ENCODE measurements around the gene WDR7. TPM values are rescaled to one million over a fixed set of nuclear protein-coding genes. Genes with fewer than 3 reads are reported as not detected.

WDR7 gene
- total RNA-seq, 6 donors from 2014 or later, result 17.8 to 58.7 (median 26.7) TPM

DNA sequence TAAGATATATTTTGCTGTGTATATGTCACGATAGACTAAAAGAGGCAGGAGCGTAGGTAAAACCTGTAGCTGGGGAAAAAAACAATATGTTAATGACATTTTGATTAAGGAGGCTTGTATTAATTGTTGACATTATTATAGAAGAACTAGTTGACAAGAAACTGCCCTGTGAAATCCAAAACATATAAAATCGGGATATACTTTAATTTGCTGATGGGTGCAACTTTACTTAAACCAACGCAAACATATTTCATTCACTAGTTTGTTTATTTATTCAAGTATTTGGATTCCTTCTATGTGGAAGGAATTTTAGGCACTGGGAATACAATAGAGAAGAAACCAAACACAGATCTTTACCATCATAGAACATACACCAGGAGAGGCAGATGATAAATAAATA is 8.0 kb downstream of the WDR7 start:
- Histone ChIP-seq H3K27me3 (no peaks in the 10 kb centered on the region), H3K4me1 (no peaks in the 10 kb centered on the region), H3K27ac (no peak overlapping the region), H3K9me3 (no peaks in the 10 kb centered on the region), H3K4me3 (no peak overlapping the region), H3K36me3 (no peaks in the 10 kb centered on the region)
- DNase-seq, result no peak
- TF ChIP-seq POLR2A (IDR thresholded peaks at IDR 0.05) (no peak), POLR2AphosphoS5 (IDR thresholded peaks at IDR 0.05) (no peak)
- TF ChIP-seq, protein P1, sequence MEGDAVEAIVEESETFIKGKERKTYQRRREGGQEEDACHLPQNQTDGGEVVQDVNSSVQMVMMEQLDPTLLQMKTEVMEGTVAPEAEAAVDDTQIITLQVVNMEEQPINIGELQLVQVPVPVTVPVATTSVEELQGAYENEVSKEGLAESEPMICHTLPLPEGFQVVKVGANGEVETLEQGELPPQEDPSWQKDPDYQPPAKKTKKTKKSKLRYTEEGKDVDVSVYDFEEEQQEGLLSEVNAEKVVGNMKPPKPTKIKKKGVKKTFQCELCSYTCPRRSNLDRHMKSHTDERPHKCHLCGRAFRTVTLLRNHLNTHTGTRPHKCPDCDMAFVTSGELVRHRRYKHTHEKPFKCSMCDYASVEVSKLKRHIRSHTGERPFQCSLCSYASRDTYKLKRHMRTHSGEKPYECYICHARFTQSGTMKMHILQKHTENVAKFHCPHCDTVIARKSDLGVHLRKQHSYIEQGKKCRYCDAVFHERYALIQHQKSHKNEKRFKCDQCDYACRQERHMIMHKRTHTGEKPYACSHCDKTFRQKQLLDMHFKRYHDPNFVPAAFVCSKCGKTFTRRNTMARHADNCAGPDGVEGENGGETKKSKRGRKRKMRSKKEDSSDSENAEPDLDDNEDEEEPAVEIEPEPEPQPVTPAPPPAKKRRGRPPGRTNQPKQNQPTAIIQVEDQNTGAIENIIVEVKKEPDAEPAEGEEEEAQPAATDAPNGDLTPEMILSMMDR (IDR thresholded peaks at IDR 0.05), result no peak
- WGBS, 2 donors, result 93 to 95% methylated on average over 4 of the region's 4 CpGs
- no peak for ATAC-seq (ENCODE audit: low FRiP score in 2 of 2)

DNA sequence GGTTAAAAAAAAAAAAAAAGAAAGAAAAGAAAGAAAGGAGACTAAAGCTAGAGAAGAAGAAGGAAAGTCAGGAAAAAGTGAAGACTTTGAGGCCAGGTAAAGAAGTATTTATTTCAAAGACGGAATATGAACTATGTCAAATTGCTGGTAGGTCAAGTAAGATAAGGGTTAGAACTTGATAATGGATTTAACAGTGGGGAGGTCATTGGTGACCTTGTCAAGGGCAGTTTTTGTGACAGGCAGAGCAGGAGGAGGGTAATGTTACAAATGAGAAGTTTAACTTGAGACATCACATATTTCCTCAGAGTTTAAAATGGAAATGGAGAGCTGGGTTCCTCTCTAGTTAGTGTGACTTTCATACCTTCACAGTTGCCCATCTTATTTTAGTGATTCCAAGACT is 9.5 kb downstream of the WDR7 start:
- WGBS, 2 donors, result 96 to 100% methylated on average over 1 of the region's 1 CpG
- H3K27ac ChIP-seq, result no peak overlapping the region
- DNase-seq, result no peak

DNA sequence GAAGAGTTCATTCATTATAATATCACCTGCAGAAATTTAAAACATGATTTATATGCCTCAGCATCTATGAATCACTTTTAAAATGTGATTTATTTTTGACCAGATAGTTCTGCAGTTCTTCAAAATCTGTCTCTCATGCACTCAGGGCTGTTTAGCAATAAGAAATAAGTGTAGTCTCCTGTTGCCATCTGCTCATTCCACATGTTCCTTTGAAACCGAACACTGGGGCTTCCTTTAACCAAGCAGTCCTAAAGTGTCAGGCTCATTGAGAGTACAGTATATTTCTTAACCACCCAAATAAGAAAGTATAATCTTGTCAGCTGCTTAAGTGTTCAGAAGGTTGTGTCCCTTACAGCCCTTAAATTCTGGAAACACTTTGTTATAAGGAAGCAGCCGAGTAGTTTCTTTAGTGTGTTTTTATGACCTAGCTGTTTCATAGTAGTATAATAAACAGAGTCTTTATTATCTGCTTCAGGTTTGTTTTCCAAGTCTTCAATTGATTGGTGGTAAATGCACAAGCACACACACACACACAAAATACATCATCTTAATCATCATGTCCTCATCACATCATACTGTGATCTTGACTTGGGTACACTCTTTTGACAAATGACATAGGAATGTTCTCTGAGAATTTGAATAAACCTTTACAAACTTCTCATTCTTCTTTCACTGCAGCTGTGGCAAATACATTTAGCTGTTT is 10.4 kb downstream of the WDR7 start:
- H3K4me1 ChIP-seq, result no peaks in the 10 kb centered on the region
- ATAC-seq (ENCODE audit: low FRiP score in 2 of 2) (no peak), DNase-seq (no peak)
- no peaks in the 10 kb centered on the region for H3K36me3 ChIP-seq
- WGBS, 2 donors, result 44 to 50% methylated on average over 2 of the region's 2 CpGs
- no peak overlapping the region for H3K4me3 ChIP-seq
- no peaks in the 10 kb centered on the region for H3K27me3 ChIP-seq
- no peaks in the 10 kb centered on the region for H3K9me3 ChIP-seq
- no peak for TF ChIP-seq POLR2A (IDR thresholded peaks at IDR 0.05)
- TF ChIP-seq EP300 (IDR thresholded peaks at IDR 0.05), result no peak
- TF ChIP-seq, protein P1 (IDR thresholded peaks at IDR 0.05), result no peak
- TF ChIP-seq POLR2AphosphoS5 (IDR thresholded peaks at IDR 0.05), result no peak
- no peak overlapping the region for H3K27ac ChIP-seq

More for the DNA sequence above, 9.5 kb downstream of the WDR7 start:
- H3K4me3 ChIP-seq, result no peak overlapping the region
- no peaks in the 10 kb centered on the region for H3K9me3 ChIP-seq
- TF ChIP-seq POLR2A (IDR thresholded peaks at IDR 0.05) (no peak), POLR2AphosphoS5 (IDR thresholded peaks at IDR 0.05) (no peak), EP300 (IDR thresholded peaks at IDR 0.05) (no peak)
- TF ChIP-seq, protein P1 (IDR thresholded peaks at IDR 0.05), result no peak
- H3K4me1 ChIP-seq, result no peaks in the 10 kb centered on the region
- no peaks in the 10 kb centered on the region for H3K27me3 ChIP-seq
- ATAC-seq (ENCODE audit: low FRiP score in 2 of 2), result no peak
- H3K36me3 ChIP-seq, result no peaks in the 10 kb centered on the region

DNA sequence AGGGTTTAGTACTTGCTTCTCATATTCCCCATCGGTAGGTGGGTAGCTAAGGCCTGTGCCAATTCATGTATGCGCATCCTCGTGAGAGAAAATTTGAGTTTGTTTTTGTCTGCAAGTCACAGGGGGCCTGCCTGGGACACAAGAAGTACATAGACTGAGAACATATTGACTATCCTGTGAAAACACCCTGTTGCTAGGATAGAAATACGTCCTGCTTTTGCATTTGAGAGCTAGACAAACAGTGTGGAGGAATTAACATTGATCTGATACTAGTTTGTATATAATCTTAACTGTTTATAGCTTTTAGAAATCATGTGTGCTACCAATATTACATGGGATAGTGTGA is 10.9 kb downstream of the WDR7 start:
- H3K27me3 ChIP-seq, result no peaks in the 10 kb centered on the region
- no peak overlapping the region for H3K4me3 ChIP-seq
- 41 to 48% methylated on average over 4 of the region's 4 CpGs for WGBS, 2 donors
- ATAC-seq (ENCODE audit: low FRiP score in 2 of 2) (no peak), DNase-seq (no peak)
- no peaks in the 10 kb centered on the region for H3K9me3 ChIP-seq
- no peak overlapping the region for H3K27ac ChIP-seq
- no peaks in the 10 kb centered on the region for H3K4me1 ChIP-seq
- H3K36me3 ChIP-seq, result no peaks in the 10 kb centered on the region
- TF ChIP-seq POLR2A (IDR thresholded peaks at IDR 0.05) (no peak), EP300 (IDR thresholded peaks at IDR 0.05) (no peak), POLR2AphosphoS5 (IDR thresholded peaks at IDR 0.05) (no peak)
- TF ChIP-seq, protein P1 (IDR thresholded peaks at IDR 0.05), result no peak

DNA sequence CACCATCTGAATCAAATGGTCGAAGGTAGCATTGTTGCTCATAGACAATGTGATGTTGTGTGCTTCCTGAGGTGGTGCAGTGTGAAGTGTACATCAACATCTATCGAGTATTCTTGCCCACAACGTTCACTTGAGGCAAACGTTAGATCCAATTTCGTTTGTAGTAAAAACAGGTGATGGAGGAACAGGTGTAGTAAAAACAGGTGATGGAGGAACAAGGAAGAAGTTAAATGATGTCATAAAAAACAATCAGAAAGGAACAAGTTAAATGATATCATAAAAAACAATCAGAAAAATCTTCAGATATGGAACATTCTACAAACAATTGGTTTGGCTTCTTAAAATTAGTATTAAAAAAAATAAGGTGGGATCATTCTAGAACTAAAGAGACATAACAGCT is 11.3 kb downstream of the WDR7 start:
- no peak overlapping the region for H3K27ac ChIP-seq
- H3K27me3 ChIP-seq, result no peaks in the 10 kb centered on the region
- DNase-seq (no peak), ATAC-seq (ENCODE audit: low FRiP score in 2 of 2) (no peak)
- 82 to 89% methylated on average over 5 of the region's 5 CpGs for WGBS, 2 donors
- no peaks in the 10 kb centered on the region for H3K4me1 ChIP-seq
- H3K4me3 ChIP-seq, result no peak overlapping the region
- no peaks in the 10 kb centered on the region for H3K36me3 ChIP-seq
- TF ChIP-seq POLR2AphosphoS5 (IDR thresholded peaks at IDR 0.05) (no peak), POLR2A (IDR thresholded peaks at IDR 0.05) (no peak), EP300 (IDR thresholded peaks at IDR 0.05) (no peak)
- TF ChIP-seq, protein P1 (IDR thresholded peaks at IDR 0.05), result no peak
- H3K9me3 ChIP-seq, result no peaks in the 10 kb centered on the region
